ENCODE measurements around the gene CTBP2.

Gene CTBP2

DNA sequence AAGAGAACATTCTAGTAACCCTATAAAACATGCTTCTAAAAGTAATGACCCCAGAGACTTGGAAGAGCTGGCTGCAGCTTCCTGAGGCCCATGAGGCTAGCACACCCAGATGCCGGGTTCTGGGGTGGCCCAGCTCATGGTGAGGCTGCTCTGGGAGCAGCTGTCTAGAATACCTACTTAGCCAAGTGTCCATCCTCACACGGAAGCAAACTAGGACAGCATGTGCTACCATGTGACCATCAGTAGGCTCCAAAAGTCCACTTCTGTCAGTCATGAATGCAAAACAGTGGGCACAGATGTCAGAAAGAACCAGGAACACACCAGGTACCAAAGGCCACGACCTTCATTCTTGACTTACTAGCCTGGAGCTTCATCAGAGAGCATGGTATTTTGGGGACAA, 32.4 kb downstream of the CTBP2 start:
- peak overlapping the region; percentile 11; the same call in 1 of the 2 replicates for H3K27ac ChIP-seq
- no peak for TF ChIP-seq ZFX (IDR thresholded peaks at IDR 0.05)
- TF ChIP-seq, protein P1, sequence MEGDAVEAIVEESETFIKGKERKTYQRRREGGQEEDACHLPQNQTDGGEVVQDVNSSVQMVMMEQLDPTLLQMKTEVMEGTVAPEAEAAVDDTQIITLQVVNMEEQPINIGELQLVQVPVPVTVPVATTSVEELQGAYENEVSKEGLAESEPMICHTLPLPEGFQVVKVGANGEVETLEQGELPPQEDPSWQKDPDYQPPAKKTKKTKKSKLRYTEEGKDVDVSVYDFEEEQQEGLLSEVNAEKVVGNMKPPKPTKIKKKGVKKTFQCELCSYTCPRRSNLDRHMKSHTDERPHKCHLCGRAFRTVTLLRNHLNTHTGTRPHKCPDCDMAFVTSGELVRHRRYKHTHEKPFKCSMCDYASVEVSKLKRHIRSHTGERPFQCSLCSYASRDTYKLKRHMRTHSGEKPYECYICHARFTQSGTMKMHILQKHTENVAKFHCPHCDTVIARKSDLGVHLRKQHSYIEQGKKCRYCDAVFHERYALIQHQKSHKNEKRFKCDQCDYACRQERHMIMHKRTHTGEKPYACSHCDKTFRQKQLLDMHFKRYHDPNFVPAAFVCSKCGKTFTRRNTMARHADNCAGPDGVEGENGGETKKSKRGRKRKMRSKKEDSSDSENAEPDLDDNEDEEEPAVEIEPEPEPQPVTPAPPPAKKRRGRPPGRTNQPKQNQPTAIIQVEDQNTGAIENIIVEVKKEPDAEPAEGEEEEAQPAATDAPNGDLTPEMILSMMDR (conservative IDR thresholded peaks at IDR 0.05), result no peak

DNA sequence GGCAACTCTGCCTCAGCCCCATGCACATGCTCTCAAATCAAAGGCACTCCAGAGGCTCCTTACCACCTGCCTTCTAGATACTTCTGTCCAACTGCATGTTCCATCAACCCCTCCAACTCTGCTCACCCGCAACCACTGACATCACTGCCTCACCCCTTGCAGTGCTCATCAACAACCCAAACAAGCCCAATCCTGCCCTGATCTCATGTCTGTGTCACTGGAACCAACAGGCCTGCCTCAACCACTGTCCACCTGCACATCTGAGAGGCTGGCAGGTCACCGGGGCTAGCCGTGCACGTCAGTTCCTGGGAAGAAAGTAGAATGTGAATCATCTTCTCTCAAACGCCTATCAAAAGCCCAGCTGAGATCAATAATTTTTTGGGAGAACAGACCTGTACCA, 33.3 kb downstream of the CTBP2 start:
- TF ChIP-seq ZFX (IDR thresholded peaks at IDR 0.05), result no peak
- TF ChIP-seq, protein P1 (conservative IDR thresholded peaks at IDR 0.05), result no peak
- 0 out of 2 replicates have a peak overlapping the region, but pooled peaks have one; percentile 10 for H3K27ac ChIP-seq

DNA sequence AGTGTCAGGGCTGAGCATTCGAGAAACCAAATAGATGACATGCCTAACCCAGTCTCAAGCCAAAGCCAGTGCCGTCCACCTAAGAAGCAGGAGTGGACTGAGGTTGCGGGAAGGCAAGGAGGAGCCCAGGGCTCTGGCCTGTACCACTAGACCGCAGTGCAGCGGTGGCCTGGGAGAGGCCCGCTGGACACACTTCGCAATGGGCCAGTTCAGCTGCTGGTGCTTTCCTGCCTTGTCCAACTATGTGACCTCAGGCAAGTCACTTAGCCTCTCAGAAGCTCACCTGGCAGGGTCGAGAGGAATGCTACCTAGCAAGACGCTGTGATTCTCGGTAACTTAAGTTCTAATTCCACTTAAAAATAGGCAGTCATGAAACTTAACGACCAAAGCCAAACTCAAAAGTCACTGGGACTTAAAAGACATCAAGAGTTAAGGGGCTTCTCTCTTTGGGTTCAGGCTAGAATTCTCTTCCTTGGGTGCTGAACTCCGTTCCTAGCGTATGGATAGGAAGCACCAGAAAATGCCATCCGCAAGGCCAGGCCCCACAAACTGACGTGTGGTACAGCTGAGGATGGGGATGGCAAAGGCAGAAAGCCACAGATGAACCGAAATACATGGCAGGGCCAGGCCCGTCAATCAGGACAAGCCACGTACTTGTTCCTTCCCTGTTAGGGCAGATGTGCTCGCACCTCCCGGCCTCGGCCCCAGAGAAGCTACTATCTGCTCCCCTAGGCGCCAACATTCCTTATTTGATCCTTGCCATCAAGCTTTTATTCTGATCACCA, 34.2 kb downstream of the CTBP2 start:
- TF ChIP-seq, protein P1 (conservative IDR thresholded peaks at IDR 0.05), result no peak
- TF ChIP-seq ZFX (IDR thresholded peaks at IDR 0.05), result no peak
- H3K27ac ChIP-seq, result peak overlapping the region; percentile 10; the same call in 1 of the 2 replicates

DNA sequence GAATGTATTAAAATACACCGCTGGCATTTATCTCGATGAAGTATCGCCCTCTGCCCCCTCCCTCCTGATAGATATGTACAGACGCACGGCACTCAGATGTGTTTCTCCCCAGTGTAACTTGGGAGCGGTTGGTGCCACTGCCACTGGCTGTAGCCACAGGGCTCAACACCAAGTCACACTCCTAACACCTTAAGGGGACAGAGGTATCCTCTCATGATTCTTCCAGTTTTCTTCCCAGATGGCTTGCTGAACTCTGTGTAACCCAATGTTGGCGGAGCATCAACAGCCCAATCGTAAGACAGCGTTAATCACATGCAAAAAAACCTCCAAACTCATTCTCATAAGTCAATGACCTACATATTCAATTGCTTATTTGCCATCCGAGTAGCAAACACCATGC, 35.5 kb downstream of the CTBP2 start:
- no peak for TF ChIP-seq ZFX (IDR thresholded peaks at IDR 0.05)
- TF ChIP-seq, protein P1 (conservative IDR thresholded peaks at IDR 0.05), result no peak
- peak overlapping the region; percentile 30; the same call in 1 of the 2 replicates for H3K27ac ChIP-seq

DNA sequence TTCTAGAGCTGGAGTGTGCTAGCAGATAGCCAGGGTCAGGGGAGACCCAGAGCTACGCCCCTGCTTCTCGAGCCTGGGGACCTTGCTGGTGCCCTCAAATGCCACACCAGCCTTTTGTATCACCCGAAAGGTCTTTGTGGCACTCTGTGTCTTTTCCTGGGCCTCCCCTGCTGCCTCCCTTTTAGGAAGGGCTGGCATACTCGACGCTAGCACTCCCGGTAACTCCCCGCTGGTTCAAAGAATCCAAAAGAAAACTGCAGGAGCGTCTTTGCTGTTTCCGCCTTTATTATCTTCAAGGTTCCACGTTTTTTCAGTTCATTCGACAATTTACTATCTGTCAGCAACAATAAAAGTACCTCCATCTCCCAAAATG, 36.3 kb downstream of the CTBP2 start:
- TF ChIP-seq ZFX (IDR thresholded peaks at IDR 0.05), result no peak
- TF ChIP-seq, protein P1 (conservative IDR thresholded peaks at IDR 0.05), result no peak
- peak overlapping the region; percentile 76 for H3K27ac ChIP-seq

DNA sequence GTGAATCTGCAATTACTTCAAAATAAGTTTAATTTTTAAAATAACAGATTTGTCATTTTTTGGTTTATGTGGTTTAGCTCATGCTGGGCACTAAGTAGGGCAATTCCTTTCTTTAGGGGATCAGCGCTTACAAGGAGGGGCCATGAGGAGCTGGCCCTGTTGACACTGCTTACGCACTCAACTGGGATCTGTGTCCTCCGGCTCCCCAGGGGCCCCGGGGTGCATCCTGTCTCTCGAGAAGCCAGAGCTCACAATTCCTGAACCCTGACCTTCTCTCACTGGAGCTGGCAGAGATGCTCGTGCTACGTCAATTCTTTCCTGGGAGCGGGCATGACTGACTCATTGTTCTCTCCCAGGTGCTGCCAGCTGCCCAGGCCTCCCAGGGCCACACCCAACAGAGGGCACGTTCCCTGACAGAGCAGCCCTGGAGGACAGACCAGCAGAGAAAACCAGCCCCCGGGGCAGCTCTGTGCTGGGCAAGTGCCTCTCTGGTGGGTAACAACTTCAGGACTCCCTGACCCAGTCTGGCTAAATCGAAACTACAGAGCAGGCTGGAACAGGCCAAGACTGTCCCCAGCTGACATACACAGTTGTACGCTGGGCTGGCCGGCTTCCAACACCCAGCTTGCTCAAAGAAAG, 36.8 kb downstream of the CTBP2 start:
- peak overlapping the region; percentile 76 for H3K27ac ChIP-seq
- TF ChIP-seq, protein P1 (conservative IDR thresholded peaks at IDR 0.05), result no peak
- TF ChIP-seq ZFX (IDR thresholded peaks at IDR 0.05), result no peak

DNA sequence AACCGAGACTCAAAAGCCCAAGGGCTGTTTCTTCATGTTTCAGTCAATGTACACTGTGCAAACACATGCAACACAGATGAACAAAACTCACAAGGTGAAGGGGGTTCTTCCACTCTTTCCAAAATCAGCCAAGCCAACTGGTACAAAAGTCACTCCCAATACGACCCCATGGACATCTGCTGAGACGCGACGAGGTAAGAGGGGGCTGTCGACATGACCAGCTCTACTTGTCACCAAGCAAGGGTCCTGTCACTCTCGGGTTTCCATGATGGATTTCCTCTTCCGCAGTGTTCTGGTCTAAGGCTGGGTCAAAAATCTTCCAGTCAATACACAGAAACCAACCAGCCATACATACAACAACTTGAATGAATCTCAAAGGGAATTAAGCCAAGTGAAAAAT, 37.8 kb downstream of the CTBP2 start:
- no peak for TF ChIP-seq ZFX (IDR thresholded peaks at IDR 0.05)
- TF ChIP-seq, protein P1 (conservative IDR thresholded peaks at IDR 0.05), result no peak

More for the DNA sequence above, 37.8 kb downstream of the CTBP2 start:
- H3K27ac ChIP-seq, result peak overlapping the region; percentile 76; the same call in 1 of the 2 replicates

Data from C4-2B (cell line).